SK-N-SH (cell line): ENCODE data around the gene LRSAM1.

Experiments
- CHD2 ChIP-seq: fragments of 150-350 bp; IDR thresholded peaks from 2 replicates; pipeline ENCODE4 v1.6.1; 2018; ENCODE audit warnings: low read length; ENCODE audit not compliant: partially characterized antibody
- CTCF ChIP-seq: fragments of 200-600 bp; sonication (generic); IDR thresholded peaks from 2 replicates; pipeline ENCODE4 v1.6.1; 2017; ENCODE audit warnings: antibody characterized with exemption, mild to moderate bottlenecking, moderate library complexity
- EZH2phosphoT487 ChIP-seq: fragments of 200-600 bp; sonication (generic); IDR thresholded peaks from 2 replicates; pipeline ENCODE4 v1.6.1; 2017; ENCODE audit warnings: low read depth, mixed run types, mild to moderate bottlenecking, antibody characterized with exemption, moderate library complexity, borderline replicate concordance
- JUND ChIP-seq: IDR thresholded peaks from 2 replicates; pipeline ENCODE4 v1.4.0; 2012
- PBX3 ChIP-seq: IDR thresholded peaks from 2 replicates; pipeline ENCODE4; 2012
- POLR2AphosphoS5 ChIP-seq: IDR thresholded peaks from 2 replicates; pipeline ENCODE4 v1.6.1; 2012; ENCODE audit warnings: low read depth, low read length
- RAD21 ChIP-seq: IDR thresholded peaks from 2 replicates; pipeline ENCODE4 v1.6.1; 2012; ENCODE audit warnings: mild to moderate bottlenecking, low read length
- TAF1 ChIP-seq: IDR thresholded peaks from 2 replicates; pipeline ENCODE4 v1.6.1; 2012; ENCODE audit warnings: low read depth, mild to moderate bottlenecking, low read length, moderate library complexity, borderline replicate concordance

- TF ChIP-seq CTCF = no peak
- TF ChIP-seq EZH2phosphoT487 = no peak
- no peak for TF ChIP-seq RAD21
- TF ChIP-seq POLR2AphosphoS5 = no peak
- TF ChIP-seq CHD2 = no peak
- no peak for TF ChIP-seq PBX3
- TF ChIP-seq JUND = no peak
- no peak for TF ChIP-seq TAF1
Observed at GRCh38 chr9:127407492-127407843, 43.8 kb upstream of the LRSAM1 start.
